ENCODE data around the gene MLLT3.

GRCh38 chr9:20632705-20633104 is 10.4 kb upstream of the MLLT3 start:
- TF ChIP-seq CTCF (IDR thresholded peaks at IDR 0.05) (no peak), EP300 (IDR thresholded peaks at IDR 0.05) (no peak), POLR2A (IDR thresholded peaks at IDR 0.05) (no peak)
